SK-N-SH treated with all-trans-retinoic acid at 6 μM for 48 hours (cell line): Measurements from ENCODE around the gene SNAPC3.

Source experiments
- ATAC-seq: fragments of 200-7000 bp; cut with Tn5 transposase; 3 replicates; pipeline ENCODE4 v1.9.1; 2020; ENCODE audit warnings: mild to moderate bottlenecking, moderate library complexity
- CSDC2 ChIP-seq: fragments of 250-450 bp; sonication (Bioruptor Pico); IDR thresholded peaks from 2 replicates; pipeline ENCODE4 v1.5.0; 2020; ENCODE audit warnings: mild to moderate bottlenecking, moderate library complexity
- CSRNP3 ChIP-seq: fragments of 250-450 bp; sonication (Bioruptor Pico); IDR thresholded peaks from 2 replicates; pipeline ENCODE4 v1.5.1; 2021; ENCODE audit warnings: mild to moderate bottlenecking, moderate library complexity
- ESRRG ChIP-seq: fragments of 250-450 bp; sonication (Bioruptor Pico); IDR thresholded peaks from 2 replicates; pipeline ENCODE4 v1.6.1; 2021; ENCODE audit warnings: mild to moderate bottlenecking
- ISL1 ChIP-seq: fragments of 250-450 bp; sonication (Bioruptor Pico); IDR thresholded peaks from 2 replicates; pipeline ENCODE4 v2.1.2; 2022; ENCODE audit warnings: mild to moderate bottlenecking, moderate library complexity
- PPARA ChIP-seq: fragments of 250-450 bp; sonication (Bioruptor Pico); IDR thresholded peaks from 2 replicates; pipeline ENCODE4 v1.5.0; 2020; ENCODE audit warnings: mild to moderate bottlenecking, borderline replicate concordance
- RARB ChIP-seq: fragments of 250-450 bp; sonication (Bioruptor Pico); IDR thresholded peaks from 2 replicates; pipeline ENCODE4 v1.8.0; 2021; ENCODE audit warnings: mild to moderate bottlenecking, moderate library complexity
- SNAI2 ChIP-seq: fragments of 250-450 bp; sonication (Bioruptor Pico); IDR thresholded peaks from 2 replicates; pipeline ENCODE4 v1.5.0; 2020; ENCODE audit warnings: mild to moderate bottlenecking, moderate library complexity
- TCF4 ChIP-seq: fragments of 250-450 bp; sonication (Bioruptor Pico); IDR thresholded peaks from 2 replicates; pipeline ENCODE4 v1.8.0; 2021; ENCODE audit warnings: mild to moderate bottlenecking, moderate library complexity, borderline replicate concordance
- TOX ChIP-seq: fragments of 250-450 bp; sonication (Bioruptor Pico); IDR thresholded peaks from 2 replicates; pipeline ENCODE4 v1.8.0; 2021; ENCODE audit warnings: mild to moderate bottlenecking, moderate library complexity, borderline replicate concordance
- ZFP3 ChIP-seq: fragments of 250-450 bp; sonication (Bioruptor Pico); IDR thresholded peaks from 2 replicates; pipeline ENCODE4 v1.5.0; 2020; ENCODE audit warnings: mild to moderate bottlenecking, moderate library complexity
- ZFP30 ChIP-seq: fragments of 450-650 bp; formaldehyde crosslinking; IDR thresholded peaks from 2 replicates; pipeline ENCODE4 v1.5.0; 2022; ENCODE audit warnings: mild to moderate bottlenecking, moderate library complexity
- ZNF565 ChIP-seq: fragments of 450-650 bp; formaldehyde crosslinking; conservative IDR thresholded peaks from 2 replicates; pipeline ENCODE4 v1.5.0; 2020; ENCODE audit warnings: low read depth, mild to moderate bottlenecking, moderate library complexity
- ZNF70 ChIP-seq: fragments of 450-650 bp; formaldehyde crosslinking; IDR thresholded peaks from 2 replicates; pipeline ENCODE4 v1.5.0; 2020; ENCODE audit warnings: mild to moderate bottlenecking, moderate library complexity
- ZNF8 ChIP-seq: fragments of 450-650 bp; formaldehyde crosslinking; IDR thresholded peaks from 2 replicates; pipeline ENCODE4 v1.5.0; 2020; ENCODE audit warnings: mild to moderate bottlenecking, moderate library complexity
- TF ChIP-seq, protein P1 (sequence below): fragments of 250-450 bp; sonication (Bioruptor Pico); IDR thresholded peaks from 2 replicates; pipeline ENCODE4 v1.5.0; 2020; ENCODE audit warnings: mild to moderate bottlenecking, moderate library complexity
- TF ChIP-seq, protein P2 (sequence below): fragments of 250-450 bp; sonication (Bioruptor Pico); IDR thresholded peaks from 2 replicates; pipeline ENCODE4 v1.8.0; 2021; ENCODE audit warnings: low read depth, mild to moderate bottlenecking, moderate library complexity, borderline replicate concordance
- TF ChIP-seq, protein P3 (sequence below): fragments of 250-450 bp; sonication (Bioruptor Pico); IDR thresholded peaks from 2 replicates; pipeline ENCODE4 v1.8.0; 2020; ENCODE audit warnings: mild to moderate bottlenecking, moderate library complexity, borderline replicate concordance
- TF ChIP-seq, protein P4 (sequence below): fragments of 250-450 bp; sonication (Bioruptor Pico); IDR thresholded peaks from 2 replicates; pipeline ENCODE4 v1.5.1; 2020; ENCODE audit warnings: low read depth, mild to moderate bottlenecking, moderate library complexity

Gene SNAPC3

DNA sequence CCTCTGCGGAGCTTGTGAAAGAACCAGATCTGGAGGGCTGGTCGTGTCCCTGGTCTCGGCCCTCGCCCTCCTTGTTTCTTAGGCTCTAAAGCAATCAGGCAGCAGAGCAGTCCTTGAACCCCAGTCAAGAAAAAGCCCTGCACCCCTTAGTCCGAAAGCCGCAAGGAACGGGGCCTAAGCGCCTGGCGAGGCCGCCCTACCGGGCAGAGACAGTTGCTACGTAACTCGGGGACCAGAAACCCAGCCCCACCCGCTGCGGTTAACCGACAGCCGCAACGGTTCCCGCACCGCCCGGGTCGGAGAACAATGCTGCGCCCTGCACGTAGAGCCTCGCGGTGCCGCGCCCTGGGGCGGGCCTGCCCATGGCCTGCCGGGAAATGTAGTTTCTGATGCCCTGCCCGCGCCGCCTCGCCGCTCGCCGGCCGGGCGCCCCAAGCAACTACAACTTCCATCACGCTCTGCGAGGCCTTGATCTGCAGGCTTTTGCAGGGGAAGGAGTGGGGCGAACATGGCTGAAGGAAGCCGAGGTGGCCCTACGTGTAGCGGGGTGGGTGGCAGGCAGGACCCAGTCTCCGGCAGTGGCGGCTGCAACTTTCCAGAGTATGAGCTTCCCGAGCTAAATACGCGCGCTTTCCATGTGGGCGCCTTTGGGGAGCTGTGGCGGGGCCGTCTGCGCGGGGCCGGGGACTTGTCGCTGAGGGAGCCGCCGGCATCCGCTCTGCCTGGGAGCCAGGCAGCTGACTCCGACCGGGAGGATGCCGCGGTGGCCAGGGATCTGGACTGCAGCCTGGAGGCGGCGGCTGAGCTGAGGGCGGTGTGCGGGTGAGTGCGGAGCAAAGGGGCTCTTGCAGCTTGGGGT is at the start of gene SNAPC3:
Gene SNAPC3 (plus strand): TSS at position 505 of the 859 bp plus-strand sequence. CDS start 4 bp downstream, at position 509.
- peak; percentile 98 for ATAC-seq

DNA sequence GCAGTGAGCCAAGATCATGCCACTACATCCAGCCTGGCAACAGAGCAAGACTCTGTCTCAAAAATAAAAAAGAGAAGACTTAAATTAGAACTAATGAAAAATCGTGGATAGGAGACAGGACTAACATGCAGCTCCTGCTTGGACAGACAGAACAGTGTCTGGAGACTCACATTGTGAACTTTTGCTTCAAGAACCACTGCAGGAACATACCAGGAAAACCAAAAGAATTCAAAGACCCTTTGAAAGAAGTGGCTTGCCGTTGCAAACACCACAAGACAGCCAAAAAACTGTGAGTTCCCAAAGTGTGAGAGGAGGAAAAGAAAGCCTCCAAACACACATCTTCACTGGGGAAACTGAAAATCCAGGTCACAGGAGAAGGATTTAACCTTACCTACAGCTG is 48.8 kb upstream of the SNAPC3 start:
- no peak for ATAC-seq
- TF ChIP-seq CSRNP3 (no peak), ZNF70 (no peak), ESRRG (CRISPR knock-in tag) (no peak), ZFP3 (CRISPR knock-in tag) (no peak)
- TF ChIP-seq, all 23 proteins: peak for 0

More for the DNA sequence above, at the start of gene SNAPC3:
- TF ChIP-seq ZFP30 (CRISPR knock-in tag) (no peak), ESRRG (CRISPR knock-in tag) (no peak), ZFP3 (CRISPR knock-in tag) (peak; percentile 36; the same call in 1 of the 2 replicates), PPARA (no peak), TOX (CRISPR knock-in tag) (no peak)
- TF ChIP-seq, protein P1, sequence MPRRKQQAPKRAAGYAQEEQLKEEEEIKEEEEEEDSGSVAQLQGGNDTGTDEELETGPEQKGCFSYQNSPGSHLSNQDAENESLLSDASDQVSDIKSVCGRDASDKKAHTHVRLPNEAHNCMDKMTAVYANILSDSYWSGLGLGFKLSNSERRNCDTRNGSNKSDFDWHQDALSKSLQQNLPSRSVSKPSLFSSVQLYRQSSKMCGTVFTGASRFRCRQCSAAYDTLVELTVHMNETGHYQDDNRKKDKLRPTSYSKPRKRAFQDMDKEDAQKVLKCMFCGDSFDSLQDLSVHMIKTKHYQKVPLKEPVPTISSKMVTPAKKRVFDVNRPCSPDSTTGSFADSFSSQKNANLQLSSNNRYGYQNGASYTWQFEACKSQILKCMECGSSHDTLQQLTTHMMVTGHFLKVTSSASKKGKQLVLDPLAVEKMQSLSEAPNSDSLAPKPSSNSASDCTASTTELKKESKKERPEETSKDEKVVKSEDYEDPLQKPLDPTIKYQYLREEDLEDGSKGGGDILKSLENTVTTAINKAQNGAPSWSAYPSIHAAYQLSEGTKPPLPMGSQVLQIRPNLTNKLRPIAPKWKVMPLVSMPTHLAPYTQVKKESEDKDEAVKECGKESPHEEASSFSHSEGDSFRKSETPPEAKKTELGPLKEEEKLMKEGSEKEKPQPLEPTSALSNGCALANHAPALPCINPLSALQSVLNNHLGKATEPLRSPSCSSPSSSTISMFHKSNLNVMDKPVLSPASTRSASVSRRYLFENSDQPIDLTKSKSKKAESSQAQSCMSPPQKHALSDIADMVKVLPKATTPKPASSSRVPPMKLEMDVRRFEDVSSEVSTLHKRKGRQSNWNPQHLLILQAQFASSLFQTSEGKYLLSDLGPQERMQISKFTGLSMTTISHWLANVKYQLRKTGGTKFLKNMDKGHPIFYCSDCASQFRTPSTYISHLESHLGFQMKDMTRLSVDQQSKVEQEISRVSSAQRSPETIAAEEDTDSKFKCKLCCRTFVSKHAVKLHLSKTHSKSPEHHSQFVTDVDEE = peak; percentile 66; the same call in 1 of the 2 replicates

GRCh38 chr9:15374310-15374709 is 48.4 kb upstream of the SNAPC3 start:
- TF ChIP-seq, protein P2, sequence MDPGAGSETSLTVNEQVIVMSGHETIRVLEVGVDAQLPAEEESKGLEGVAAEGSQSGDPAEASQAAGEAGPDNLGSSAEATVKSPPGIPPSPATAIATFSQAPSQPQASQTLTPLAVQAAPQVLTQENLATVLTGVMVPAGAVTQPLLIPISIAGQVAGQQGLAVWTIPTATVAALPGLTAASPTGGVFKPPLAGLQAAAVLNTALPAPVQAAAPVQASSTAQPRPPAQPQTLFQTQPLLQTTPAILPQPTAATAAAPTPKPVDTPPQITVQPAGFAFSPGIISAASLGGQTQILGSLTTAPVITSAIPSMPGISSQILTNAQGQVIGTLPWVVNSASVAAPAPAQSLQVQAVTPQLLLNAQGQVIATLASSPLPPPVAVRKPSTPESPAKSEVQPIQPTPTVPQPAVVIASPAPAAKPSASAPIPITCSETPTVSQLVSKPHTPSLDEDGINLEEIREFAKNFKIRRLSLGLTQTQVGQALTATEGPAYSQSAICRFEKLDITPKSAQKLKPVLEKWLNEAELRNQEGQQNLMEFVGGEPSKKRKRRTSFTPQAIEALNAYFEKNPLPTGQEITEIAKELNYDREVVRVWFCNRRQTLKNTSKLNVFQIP (CRISPR knock-in tag) = no peak
- TF ChIP-seq CSDC2 (CRISPR knock-in tag) = no peak
- no peak for TF ChIP-seq TCF4 (CRISPR knock-in tag)
- no peak for TF ChIP-seq ZFP30 (CRISPR knock-in tag)
- no peak for TF ChIP-seq RARB
- TF ChIP-seq ZNF8 = no peak
- TF ChIP-seq, protein P3, sequence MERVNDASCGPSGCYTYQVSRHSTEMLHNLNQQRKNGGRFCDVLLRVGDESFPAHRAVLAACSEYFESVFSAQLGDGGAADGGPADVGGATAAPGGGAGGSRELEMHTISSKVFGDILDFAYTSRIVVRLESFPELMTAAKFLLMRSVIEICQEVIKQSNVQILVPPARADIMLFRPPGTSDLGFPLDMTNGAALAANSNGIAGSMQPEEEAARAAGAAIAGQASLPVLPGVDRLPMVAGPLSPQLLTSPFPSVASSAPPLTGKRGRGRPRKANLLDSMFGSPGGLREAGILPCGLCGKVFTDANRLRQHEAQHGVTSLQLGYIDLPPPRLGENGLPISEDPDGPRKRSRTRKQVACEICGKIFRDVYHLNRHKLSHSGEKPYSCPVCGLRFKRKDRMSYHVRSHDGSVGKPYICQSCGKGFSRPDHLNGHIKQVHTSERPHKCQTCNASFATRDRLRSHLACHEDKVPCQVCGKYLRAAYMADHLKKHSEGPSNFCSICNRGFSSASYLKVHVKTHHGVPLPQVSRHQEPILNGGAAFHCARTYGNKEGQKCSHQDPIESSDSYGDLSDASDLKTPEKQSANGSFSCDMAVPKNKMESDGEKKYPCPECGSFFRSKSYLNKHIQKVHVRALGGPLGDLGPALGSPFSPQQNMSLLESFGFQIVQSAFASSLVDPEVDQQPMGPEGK (CRISPR knock-in tag) = no peak
- TF ChIP-seq SNAI2 = no peak
- no peak for TF ChIP-seq ZNF565
- TF ChIP-seq ZNF70 = no peak
- TF ChIP-seq, protein P4, sequence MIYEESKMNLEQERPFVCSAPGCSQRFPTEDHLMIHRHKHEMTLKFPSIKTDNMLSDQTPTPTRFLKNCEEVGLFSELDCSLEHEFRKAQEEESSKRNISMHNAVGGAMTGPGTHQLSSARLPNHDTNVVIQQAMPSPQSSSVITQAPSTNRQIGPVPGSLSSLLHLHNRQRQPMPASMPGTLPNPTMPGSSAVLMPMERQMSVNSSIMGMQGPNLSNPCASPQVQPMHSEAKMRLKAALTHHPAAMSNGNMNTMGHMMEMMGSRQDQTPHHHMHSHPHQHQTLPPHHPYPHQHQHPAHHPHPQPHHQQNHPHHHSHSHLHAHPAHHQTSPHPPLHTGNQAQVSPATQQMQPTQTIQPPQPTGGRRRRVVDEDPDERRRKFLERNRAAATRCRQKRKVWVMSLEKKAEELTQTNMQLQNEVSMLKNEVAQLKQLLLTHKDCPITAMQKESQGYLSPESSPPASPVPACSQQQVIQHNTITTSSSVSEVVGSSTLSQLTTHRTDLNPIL (CRISPR knock-in tag) = no peak
- TF ChIP-seq ZFP3 (CRISPR knock-in tag) = no peak
- TF ChIP-seq, protein P1 = no peak
- no peak for TF ChIP-seq TOX (CRISPR knock-in tag)
- TF ChIP-seq ISL1 (CRISPR knock-in tag) = no peak
- no peak for ATAC-seq
